Natural killer cell (primary cell): ENCODE results near the gene NR1I2. TPM values are rescaled to one million over a fixed set of nuclear protein-coding genes. Genes with fewer than 3 reads are reported as not detected.

Source experiments
- ATAC-seq, 3 donors: fragments of 150-1000 bp in 2 of 3; fragments of 200-7000 bp in 1 of 3; cut with Tn5 transposase; 1 replicate in 1 of 3; 2 replicates in 2 of 3; pipeline ENCODE4 v1.10.0; 2021; ENCODE audit warnings: mild to moderate bottlenecking in 2 of 3, moderate library complexity in 2 of 3
- DNase-seq, 2 donors: peaks; one replicate each; pipeline versions ENCODE4 v3.0.0 to v3.0.0-alpha.2; 2013 to 2021; ENCODE audit warnings: mixed read lengths in 1 of 2
- H3K27ac ChIP-seq: one replicate; pipeline ENCODE4 v1.5.1; 2013; ENCODE audit warnings: mild to moderate bottlenecking, low read length
- H3K27me3 ChIP-seq: one replicate; pipeline ENCODE4 v1.6.1; 2013; ENCODE audit warnings: low read length; ENCODE audit not compliant: control insufficient read depth, insufficient read depth
- H3K36me3 ChIP-seq: one replicate; pipeline ENCODE4 v1.6.1; 2013; ENCODE audit warnings: low read length; ENCODE audit not compliant: control insufficient read depth, insufficient read depth
- H3K4me1 ChIP-seq: one replicate; pipeline ENCODE4 v1.6.1; 2013; ENCODE audit warnings: low read length; ENCODE audit not compliant: control insufficient read depth, insufficient read depth
- H3K4me3 ChIP-seq: one replicate; pipeline ENCODE4 v1.5.1; 2013; ENCODE audit warnings: low read length
- H3K9me3 ChIP-seq: one replicate; pipeline ENCODE4 v1.6.1; 2013; ENCODE audit warnings: low read length; ENCODE audit not compliant: control insufficient read depth, insufficient read depth
- H3K27ac Mint-ChIP-seq, 2 donors: one replicate each; pipeline ENCODE4 v1.8.0; 2022; ENCODE audit warnings: mild to moderate bottlenecking in 2 of 2, mixed read lengths in 2 of 2, moderate library complexity in 1 of 2
- H3K27me3 Mint-ChIP-seq, 2 donors: one replicate each; pipeline ENCODE4 v1.8.0; 2022; ENCODE audit warnings: low read depth in 2 of 2, mixed read lengths in 2 of 2
- H3K36me3 Mint-ChIP-seq: one replicate; pipeline ENCODE4 v1.8.0; 2022; ENCODE audit warnings: mixed read lengths
- H3K4me1 Mint-ChIP-seq, 2 donors: one replicate each; pipeline ENCODE4 v1.8.0; 2022; ENCODE audit warnings: mixed read lengths in 2 of 2
- H3K4me3 Mint-ChIP-seq: one replicate; pipeline ENCODE4 v1.8.0; 2022; ENCODE audit warnings: mild to moderate bottlenecking, moderate library complexity, mixed read lengths
- H3K9me3 Mint-ChIP-seq, 2 donors: one replicate each; pipeline ENCODE4 v1.8.0; 2022; ENCODE audit warnings: mixed read lengths in 2 of 2
- CTCF ChIP-seq: fragments of 200-600 bp; IDR thresholded peaks from one replicate; pipeline ENCODE4 v1.8.0; 2022; ENCODE audit warnings: antibody characterized with exemption
- WGBS: methylation state at CpG from one replicate; pipeline ENCODE4 v1.1.7; 2013; ENCODE audit warnings: missing lambda C conversion rate; ENCODE audit not compliant: insufficient coverage; 5-methylcytosine and 5-hydroxymethylcytosine counted together
- intact Hi-C: fragments of 100-400 bp; cut with micrococcal nuclease; formaldehyde crosslinking; loops from one replicate; pipeline ENCODE4 v1.14.2; 2022
- total RNA-seq, 4 donors: library from RNA; stranded (reverse); fragments of 120-200 nt in 1 of 4; gene quantifications; one replicate each; pipeline versions ENCODE4 v1.2.3 to v1.2.4, GENCODE V29; 2013 to 2022

NR1I2 gene
- total RNA-seq, 3 donors from 2014 or later (not counting 1 experiment from before 2014, with no cell fraction given), result 0.13 to 0.25 (median 0.16) TPM

- Histone ChIP-seq H3K9me3 (no peaks in the 10 kb centered on the region), H3K4me3 (no peak overlapping the region), H3K27me3 (no peaks in the 10 kb centered on the region), H3K4me1 (no peaks in the 10 kb centered on the region), H3K27ac (no peak overlapping the region), H3K36me3 (peaks cover 8% of the 10 kb centered on the region)
- Mint-ChIP-seq H3K27ac (peak overlapping the region in 1 of 2 donors; percentile 9), H3K4me1 (peaks cover 36 to 38% of the 10 kb centered on the region in 2 donors), H3K27me3 (no peaks in the 10 kb centered on the region), H3K36me3 (no peaks in the 10 kb centered on the region), H3K4me3 (no peak overlapping the region), H3K9me3 (peaks cover 0 to 4% of the 10 kb centered on the region in 2 donors)
- no peak for TF ChIP-seq CTCF
- ATAC-seq, result no peak
- intact Hi-C loops, result no loop called here
- DNase-seq, result no peak
- WGBS, result 100% methylated on average over 1 of the region's 2 CpGs
These were observed 60.0 kb downstream of the NR1I2 start for GRCh38 chr3:119841808-119842471.

- no peaks in the 10 kb centered on the region for H3K27me3 ChIP-seq
- no peak for TF ChIP-seq CTCF
- Mint-ChIP-seq H3K27ac (no peak overlapping the region), H3K27me3 (no peaks in the 10 kb centered on the region), H3K4me1 (peaks cover 38 to 43% of the 10 kb centered on the region in 2 donors), H3K4me3 (no peak overlapping the region), H3K9me3 (peaks cover 0 to 1% of the 10 kb centered on the region in 2 donors), H3K36me3 (no peaks in the 10 kb centered on the region)
- no peak overlapping the region for H3K27ac ChIP-seq
- no peaks in the 10 kb centered on the region for H3K36me3 ChIP-seq
- DNase-seq (no peak), ATAC-seq (no peak)
- no peaks in the 10 kb centered on the region for H3K9me3 ChIP-seq
- intact Hi-C loops, result no loop called here
- no peaks in the 10 kb centered on the region for H3K4me1 ChIP-seq
- no peak overlapping the region for H3K4me3 ChIP-seq
- 100% methylated on average over 1 of the region's 2 CpGs for WGBS
These were observed 67.2 kb downstream of the NR1I2 start for GRCh38 chr3:119849126-119849525.

- H3K27me3 Mint-ChIP-seq, result no peaks in the 10 kb centered on the region
These were observed 74.8 kb downstream of the NR1I2 start for GRCh38 chr3:119856695-119857094.

More at GRCh38 chr3:119856695-119857094, 74.8 kb downstream of the NR1I2 start:
- ATAC-seq (no peak), DNase-seq (no peak)
- H3K36me3 Mint-ChIP-seq, result no peaks in the 10 kb centered on the region
- peaks cover 31 to 40% of the 10 kb centered on the region in 2 donors for H3K4me1 Mint-ChIP-seq
- no peak overlapping the region for H3K27ac Mint-ChIP-seq
- 100% methylated on average over 2 of the region's 3 CpGs for WGBS
- H3K36me3 ChIP-seq, result peaks cover 18% of the 10 kb centered on the region
- H3K9me3 Mint-ChIP-seq, result no peaks in the 10 kb centered on the region
- no peak overlapping the region for H3K4me3 ChIP-seq
- H3K4me3 Mint-ChIP-seq, result no peak overlapping the region
- H3K27me3 ChIP-seq, result no peaks in the 10 kb centered on the region
- H3K4me1 ChIP-seq, result no peaks in the 10 kb centered on the region
- no peaks in the 10 kb centered on the region for H3K9me3 ChIP-seq
- TF ChIP-seq CTCF, result no peak
- H3K27ac ChIP-seq, result no peak overlapping the region
- intact Hi-C loops, result no loop called here
